BLaER1 treated with 17β-estradiol and CSF1 and Interleukin-3, amounts not matched to agents 10 nM and 100 nM (cell line): ENCODE data around the gene ADAT3.
A peak's percentile ranks its signal among the peaks of the same experiment; 100 is the strongest.

Experiments used
- H3K27ac ChIP-seq, 11 experiments: shearing (Covaris generic); formaldehyde crosslinking; 2 replicates each; pipeline ENCODE4 v1.8.1; 2022
- H3K27me3 ChIP-seq, 11 experiments: shearing (Covaris generic); formaldehyde crosslinking; 2 replicates each; pipeline ENCODE4 v1.8.1; 2022
- H3K36me3 ChIP-seq, 11 experiments: shearing (Covaris generic); formaldehyde crosslinking; 2 replicates each; pipeline ENCODE4 v1.8.1; 2022
- H3K4me1 ChIP-seq, 10 experiments: shearing (Covaris generic); formaldehyde crosslinking; 2 replicates each; pipeline ENCODE4 v1.8.1; 2022
- H3K4me2 ChIP-seq, 11 experiments: shearing (Covaris generic); formaldehyde crosslinking; 2 replicates each; pipeline ENCODE4 v1.8.1; 2022
- H3K4me3 ChIP-seq, 10 experiments: shearing (Covaris generic); formaldehyde crosslinking; 2 replicates each; pipeline ENCODE4 v1.8.1; 2022
- H3K9ac ChIP-seq, 11 experiments: shearing (Covaris generic); formaldehyde crosslinking; 2 replicates each; pipeline ENCODE4 v1.8.1; 2022
- H3K9me3 ChIP-seq, 11 experiments: shearing (Covaris generic); formaldehyde crosslinking; replicated peaks in 1 of 11; 2 replicates each; pipeline ENCODE4 v1.8.1; 2022
- H4K20me1 ChIP-seq, 11 experiments: shearing (Covaris generic); formaldehyde crosslinking; 2 replicates each; pipeline ENCODE4 v1.8.1; 2022
- Cebpa-rat ChIP-seq, 11 experiments: shearing (Covaris generic); IDR thresholded peaks; 2 replicates each; pipeline ENCODE4 v1.8.1; 2022

Gene ADAT3

DNA sequence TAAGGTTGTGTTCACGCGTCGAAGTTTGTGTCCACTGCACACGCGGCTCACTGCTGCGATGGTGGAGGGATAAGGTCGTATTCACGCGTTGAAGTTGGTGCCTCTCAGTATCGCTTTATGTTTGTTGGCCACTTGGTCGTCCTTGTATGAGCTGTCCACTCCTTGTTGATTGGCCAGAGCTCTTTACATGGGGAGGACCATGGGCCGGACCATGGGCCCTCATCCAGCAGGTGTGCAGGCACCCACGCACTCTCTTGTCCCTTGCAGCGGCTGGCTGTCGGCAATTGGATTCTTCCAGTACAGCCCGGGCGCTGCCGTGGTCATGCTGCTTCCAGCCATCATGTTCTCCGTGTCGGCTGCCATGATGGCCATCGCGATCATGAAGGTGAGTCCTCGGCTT is 17.6 kb downstream of the ADAT3 start:
- TF ChIP-seq Cebpa-rat (IDR thresholded peaks at IDR 0.05) = no peak
- peaks cover 0 to 45% (median 9%) of the 10 kb centered on the region in 11 experiments; a peak in 10 of 22 replicates for H4K20me1 ChIP-seq
- 0 out of 22 replicates have a peak overlapping the region, but pooled peaks of 1 of the 11 experiments have one; percentile 23 for H3K9ac ChIP-seq
- H3K9me3 ChIP-seq = no peaks in the 10 kb centered on the region
- H3K27me3 ChIP-seq = peaks cover 0 to 4% (median 3%) of the 10 kb centered on the region in 11 experiments; a peak in 16 of 22 replicates
- H3K36me3 ChIP-seq = peaks cover 65 to 78% (median 75%) of the 10 kb centered on the region in 11 experiments
- H3K4me1 ChIP-seq = peaks cover 0 to 33% (median 22%) of the 10 kb centered on the region in 10 experiments; a peak in 16 of 20 replicates
- peak overlapping the region in 1 of 11 experiments; percentile 7; a peak in 1 of 22 replicates for H3K4me2 ChIP-seq
- no peak overlapping the region for H3K27ac ChIP-seq
- no peak overlapping the region for H3K4me3 ChIP-seq

DNA sequence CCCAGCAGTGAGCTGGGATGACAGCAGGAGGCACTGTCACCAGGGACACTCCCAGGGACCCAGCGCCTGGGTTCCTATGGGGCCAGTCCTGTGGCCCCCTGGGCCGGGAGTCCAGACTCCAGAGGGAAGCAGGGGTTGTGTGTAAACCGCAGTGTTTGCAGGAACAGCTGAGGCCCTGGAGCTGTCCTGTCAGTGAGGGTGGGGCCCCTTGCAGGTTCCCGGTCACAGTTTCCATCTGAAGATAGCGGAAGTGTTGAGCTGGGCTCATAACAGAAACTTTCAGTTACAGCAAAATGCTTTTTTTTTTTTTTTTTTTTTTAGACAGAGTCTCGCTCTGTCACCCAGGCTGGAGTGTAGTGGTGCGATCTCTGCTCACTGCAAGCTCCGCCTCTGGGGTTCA is 18.1 kb downstream of the ADAT3 start:
- H3K36me3 ChIP-seq = peaks cover 60 to 73% (median 70%) of the 10 kb centered on the region in 11 experiments
- H3K4me2 ChIP-seq = peak overlapping the region in 1 of 11 experiments; percentile 7; a peak in 1 of 22 replicates
- TF ChIP-seq Cebpa-rat (IDR thresholded peaks at IDR 0.05) = no peak
- H3K27ac ChIP-seq = no peak overlapping the region
- H3K9me3 ChIP-seq = no peaks in the 10 kb centered on the region
- no peak overlapping the region for H3K4me3 ChIP-seq
- peaks cover 1 to 9% (median 8%) of the 10 kb centered on the region in 11 experiments; a peak in 20 of 22 replicates for H3K27me3 ChIP-seq
- H3K9ac ChIP-seq = 0 out of 22 replicates have a peak overlapping the region, but pooled peaks of 1 of the 11 experiments have one; percentile 23
- H4K20me1 ChIP-seq = peaks cover 0 to 40% (median 5%) of the 10 kb centered on the region in 11 experiments; a peak in 8 of 22 replicates
- peaks cover 0 to 36% (median 25%) of the 10 kb centered on the region in 10 experiments; a peak in 16 of 20 replicates for H3K4me1 ChIP-seq

DNA sequence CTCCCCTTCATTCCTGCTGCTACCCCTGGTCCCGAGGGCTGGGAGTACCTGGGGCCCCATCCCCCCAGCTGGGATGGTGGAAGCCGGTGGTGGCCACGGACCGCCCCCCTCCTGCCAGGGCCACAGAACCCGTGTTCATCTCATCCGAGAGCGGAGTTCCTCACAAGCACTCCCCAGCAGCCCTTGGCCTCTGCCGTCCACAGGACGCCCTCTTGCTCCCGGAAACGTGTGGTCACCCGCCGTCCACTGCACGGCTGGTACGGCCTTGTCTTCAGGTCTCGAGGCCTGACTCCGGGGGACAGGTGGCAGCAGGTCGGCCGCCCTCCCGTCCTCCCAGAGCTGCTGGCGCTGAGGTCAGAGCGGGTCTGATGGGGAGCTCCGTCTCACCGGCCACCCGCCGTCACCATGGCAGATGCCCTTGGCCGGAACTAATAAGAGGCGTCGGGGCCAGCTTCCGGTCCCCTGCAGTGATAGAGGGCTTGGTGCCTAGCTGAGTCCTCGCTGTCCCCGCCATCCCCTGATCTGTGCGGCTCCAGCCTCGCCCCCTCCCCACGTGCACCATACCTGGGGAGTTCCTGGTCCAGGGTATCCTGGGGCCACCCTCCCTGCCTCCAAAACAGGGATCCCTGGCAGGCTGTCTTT is 19.2 kb downstream of the ADAT3 start:
- Histone ChIP-seq H3K27me3 (peaks cover 3 to 18% (median 18%) of the 10 kb centered on the region in 11 experiments; a peak in 21 of 22 replicates), H3K9me3 (no peaks in the 10 kb centered on the region), H3K4me1 (peaks cover 4 to 45% (median 32%) of the 10 kb centered on the region in 10 experiments; a peak in 18 of 20 replicates), H3K9ac (peak overlapping the region in 1 of 11 experiments; percentile 6; a peak in 2 of 22 replicates), H3K4me3 (no peak overlapping the region), H3K4me2 (no peak overlapping the region), H4K20me1 (peaks cover 0 to 38% (median 5%) of the 10 kb centered on the region in 11 experiments; a peak in 8 of 22 replicates), H3K27ac (peak overlapping the region in 1 of 11 experiments; percentile 25; a peak in 1 of 22 replicates), H3K36me3 (peaks cover 48 to 62% (median 59%) of the 10 kb centered on the region in 11 experiments)
- no peak for TF ChIP-seq Cebpa-rat (IDR thresholded peaks at IDR 0.05)

DNA sequence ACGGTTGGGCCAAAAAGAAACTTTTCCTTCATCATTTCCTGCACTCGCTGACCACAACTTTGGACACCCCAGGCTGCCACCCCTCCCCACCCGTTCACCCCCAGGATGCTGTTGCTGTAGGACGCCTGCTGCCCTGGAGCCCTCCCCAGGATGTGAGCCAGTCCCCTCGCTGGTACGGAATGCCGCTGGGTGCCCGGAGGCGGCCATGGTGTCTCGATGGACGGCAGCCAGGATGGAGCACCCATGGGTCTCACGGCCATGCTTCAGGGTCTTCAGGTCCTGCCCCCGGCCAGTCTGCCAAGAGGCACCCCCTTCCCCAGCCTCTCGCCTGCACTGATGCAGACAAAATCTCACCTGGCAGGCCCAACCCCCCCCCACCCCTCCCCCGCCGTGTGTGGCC is 20.3 kb downstream of the ADAT3 start:
- peaks cover 3 to 18% (median 18%) of the 10 kb centered on the region in 11 experiments; a peak in 21 of 22 replicates for H3K27me3 ChIP-seq
- no peaks in the 10 kb centered on the region for H3K9me3 ChIP-seq
- H3K4me2 ChIP-seq = peak overlapping the region in 9 of 11 experiments; percentile 9 to 41 (median 36); a peak in 12 of 22 replicates
- no peak overlapping the region for H3K27ac ChIP-seq
- H3K4me3 ChIP-seq = no peak overlapping the region
- peaks cover 0 to 27% (median 6%) of the 10 kb centered on the region in 11 experiments; a peak in 8 of 22 replicates for H4K20me1 ChIP-seq
- peaks cover 37 to 51% (median 48%) of the 10 kb centered on the region in 11 experiments for H3K36me3 ChIP-seq
- TF ChIP-seq Cebpa-rat (IDR thresholded peaks at IDR 0.05) = no peak
- H3K9ac ChIP-seq = peak overlapping the region in 1 of 11 experiments; percentile 35; a peak in 2 of 22 replicates
- H3K4me1 ChIP-seq = peaks cover 10 to 56% (median 42%) of the 10 kb centered on the region in 10 experiments; a peak in 19 of 20 replicates

DNA sequence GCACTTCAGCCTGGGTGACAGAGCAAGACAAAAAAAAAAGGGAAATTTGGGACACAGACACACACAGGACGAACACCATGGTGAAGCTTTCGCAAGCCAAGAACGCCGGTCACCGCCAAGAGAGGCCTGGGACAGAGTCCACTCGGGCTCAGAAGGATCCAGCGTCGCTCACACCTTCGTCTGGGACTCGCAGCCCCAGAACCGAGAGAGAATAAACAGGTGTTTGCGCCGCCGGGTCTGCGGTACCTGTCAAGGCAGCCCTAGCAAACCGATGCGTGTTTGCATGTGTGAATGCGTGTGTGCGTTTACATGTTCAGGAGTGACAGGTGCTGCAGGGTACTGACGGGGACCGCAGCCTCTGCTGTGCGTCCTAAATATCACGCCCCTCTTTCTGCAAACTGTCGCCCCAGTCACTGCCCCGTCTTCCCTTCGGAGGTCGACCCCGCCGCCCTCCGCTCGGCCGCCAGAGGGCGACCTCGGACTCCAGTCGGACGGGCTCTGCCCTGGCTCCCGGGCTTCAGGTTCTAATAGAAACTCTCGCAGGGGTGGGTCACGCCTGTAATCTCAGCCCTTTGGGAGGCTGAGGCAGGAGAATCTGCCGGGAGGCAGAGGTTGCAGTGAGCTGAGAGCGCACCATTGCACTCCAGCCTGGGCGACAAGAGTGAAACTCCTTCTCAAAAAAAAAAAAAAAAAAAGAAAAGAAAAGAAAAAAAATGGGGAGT is 24.0 kb downstream of the ADAT3 start:
- H3K27ac ChIP-seq = peak overlapping the region in 3 of 11 experiments; percentile 26 to 34 (median 33); a peak in 6 of 22 replicates
- H3K36me3 ChIP-seq = peaks cover 7 to 15% (median 14%) of the 10 kb centered on the region in 11 experiments
- peaks cover 3 to 18% (median 18%) of the 10 kb centered on the region in 11 experiments; a peak in 21 of 22 replicates for H3K27me3 ChIP-seq
- H3K9ac ChIP-seq = peak overlapping the region in 9 of 11 experiments; percentile 8 to 71 (median 56); a peak in 18 of 22 replicates
- peaks cover 0 to 11% (median 0%) of the 10 kb centered on the region in 11 experiments; a peak in 3 of 22 replicates for H4K20me1 ChIP-seq
- peaks cover 14 to 18% (median 15%) of the 10 kb centered on the region in 11 experiments; a peak in 21 of 22 replicates for H3K9me3 ChIP-seq
- H3K4me1 ChIP-seq = peaks cover 19 to 71% (median 60%) of the 10 kb centered on the region in 10 experiments
- peak overlapping the region in 9 of 10 experiments; percentile 6 to 63 (median 52); a peak in 13 of 20 replicates for H3K4me3 ChIP-seq
- no peak for TF ChIP-seq Cebpa-rat (IDR thresholded peaks at IDR 0.05)
- H3K4me2 ChIP-seq = peak overlapping the region; percentile 78 to 98 (median 91)

DNA sequence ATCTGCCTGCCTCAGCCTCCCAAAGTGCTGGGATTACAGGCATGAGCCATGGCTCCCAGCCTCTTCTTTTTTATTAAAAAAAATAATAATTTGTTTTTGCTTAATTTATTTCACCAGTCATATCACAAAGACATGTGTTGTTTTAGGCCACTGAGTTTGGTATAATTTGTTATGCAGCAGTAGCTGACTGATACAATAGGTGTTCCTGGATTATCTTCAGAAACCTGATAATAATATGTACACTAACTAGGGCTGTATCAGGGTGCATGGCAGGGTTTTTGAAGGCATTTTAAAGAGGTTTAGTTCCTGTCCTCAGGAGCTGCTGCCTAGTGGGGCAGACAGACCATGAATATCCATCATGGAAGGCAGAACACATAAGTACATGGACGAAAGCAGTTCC is 26.2 kb downstream of the ADAT3 start:
- H3K9ac ChIP-seq = no peak overlapping the region
- H3K9me3 ChIP-seq = peaks cover 14 to 33% (median 26%) of the 10 kb centered on the region in 11 experiments; a peak in 21 of 22 replicates
- H3K4me1 ChIP-seq = peaks cover 19 to 61% (median 55%) of the 10 kb centered on the region in 10 experiments
- no peak overlapping the region for H3K27ac ChIP-seq
- no peak overlapping the region for H3K4me3 ChIP-seq
- no peaks in the 10 kb centered on the region for H3K36me3 ChIP-seq
- no peak for TF ChIP-seq Cebpa-rat (IDR thresholded peaks at IDR 0.05)
- peaks cover 0 to 11% (median 0%) of the 10 kb centered on the region in 11 experiments; a peak in 3 of 22 replicates for H4K20me1 ChIP-seq
- peaks cover 3 to 18% (median 18%) of the 10 kb centered on the region in 11 experiments; a peak in 21 of 22 replicates for H3K27me3 ChIP-seq
- no peak overlapping the region for H3K4me2 ChIP-seq

DNA sequence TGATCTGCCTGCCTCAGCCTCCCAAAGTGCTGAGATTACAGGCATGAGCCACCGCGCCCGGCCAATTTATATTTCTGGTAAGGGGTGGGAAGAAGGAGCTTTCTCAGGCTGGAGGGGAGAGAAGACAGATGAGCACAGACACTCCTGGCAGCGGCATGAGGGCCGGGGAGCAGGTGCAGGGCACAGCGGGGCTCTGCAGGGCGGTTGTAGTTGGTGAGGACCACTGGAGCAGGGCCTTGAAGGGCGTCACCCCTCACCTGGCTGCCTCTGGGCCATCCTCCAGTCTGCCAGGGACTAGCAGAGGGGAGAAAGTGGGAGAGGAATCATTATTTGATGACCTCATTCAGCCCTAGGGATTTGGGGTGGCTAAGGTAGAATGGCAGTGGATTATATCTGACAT is 27.2 kb downstream of the ADAT3 start:
- Histone ChIP-seq H3K36me3 (no peaks in the 10 kb centered on the region), H3K27ac (no peak overlapping the region), H4K20me1 (peaks cover 0 to 11% (median 0%) of the 10 kb centered on the region in 11 experiments; a peak in 3 of 22 replicates), H3K27me3 (peaks cover 3 to 18% (median 18%) of the 10 kb centered on the region in 11 experiments; a peak in 21 of 22 replicates), H3K4me1 (peaks cover 19 to 55% (median 46%) of the 10 kb centered on the region in 10 experiments), H3K9ac (no peak overlapping the region), H3K4me2 (peak overlapping the region in 3 of 11 experiments; percentile 47 to 64 (median 57); a peak in 2 of 22 replicates), H3K4me3 (no peak overlapping the region), H3K9me3 (peaks cover 14 to 33% (median 26%) of the 10 kb centered on the region in 11 experiments; a peak in 21 of 22 replicates)
- no peak for TF ChIP-seq Cebpa-rat (IDR thresholded peaks at IDR 0.05)

DNA sequence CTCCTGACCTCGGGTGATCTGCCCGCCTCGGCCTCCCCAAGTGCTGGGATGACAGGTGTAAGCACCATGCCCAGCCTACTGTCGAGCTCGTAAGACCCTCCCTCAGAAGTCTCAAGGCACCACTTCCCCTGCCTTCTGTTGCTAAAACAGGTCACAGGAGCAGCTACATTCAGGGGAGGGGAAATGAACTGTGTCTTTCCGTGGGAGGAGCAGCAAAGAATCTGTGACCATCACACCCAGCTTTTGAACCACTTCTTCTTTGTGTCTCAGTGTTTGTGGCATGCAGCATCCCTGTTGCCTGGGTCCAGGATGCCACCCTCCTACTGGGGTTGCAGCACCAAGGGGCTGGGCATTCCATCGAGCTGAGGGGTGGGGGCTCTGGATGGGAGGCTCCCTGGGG is 28.0 kb downstream of the ADAT3 start:
- H3K27me3 ChIP-seq = peaks cover 3 to 11% (median 10%) of the 10 kb centered on the region in 11 experiments; a peak in 21 of 22 replicates
- peaks cover 14 to 33% (median 26%) of the 10 kb centered on the region in 11 experiments; a peak in 21 of 22 replicates for H3K9me3 ChIP-seq
- H3K4me2 ChIP-seq = peak overlapping the region; percentile 18 to 76 (median 48)
- no peaks in the 10 kb centered on the region for H3K36me3 ChIP-seq
- peaks cover 0 to 10% (median 0%) of the 10 kb centered on the region in 11 experiments; a peak in 3 of 22 replicates for H4K20me1 ChIP-seq
- H3K9ac ChIP-seq = peak overlapping the region in 1 of 11 experiments; percentile 26; a peak in 1 of 22 replicates
- no peak for TF ChIP-seq Cebpa-rat (IDR thresholded peaks at IDR 0.05)
- H3K27ac ChIP-seq = no peak overlapping the region
- peaks cover 19 to 51% (median 38%) of the 10 kb centered on the region in 10 experiments for H3K4me1 ChIP-seq
- H3K4me3 ChIP-seq = no peak overlapping the region
